ENCODE measurements around the gene ELF1. TPM values are rescaled to one million over a fixed set of nuclear protein-coding genes. Genes with fewer than 3 reads are reported as not detected.

Gene ELF1
- total and polyA plus RNA-seq, 2 donors (not counting 3 experiments of a cell fraction or from before 2014, with no cell fraction given) = 31.8 to 61.2 TPM

DNA sequence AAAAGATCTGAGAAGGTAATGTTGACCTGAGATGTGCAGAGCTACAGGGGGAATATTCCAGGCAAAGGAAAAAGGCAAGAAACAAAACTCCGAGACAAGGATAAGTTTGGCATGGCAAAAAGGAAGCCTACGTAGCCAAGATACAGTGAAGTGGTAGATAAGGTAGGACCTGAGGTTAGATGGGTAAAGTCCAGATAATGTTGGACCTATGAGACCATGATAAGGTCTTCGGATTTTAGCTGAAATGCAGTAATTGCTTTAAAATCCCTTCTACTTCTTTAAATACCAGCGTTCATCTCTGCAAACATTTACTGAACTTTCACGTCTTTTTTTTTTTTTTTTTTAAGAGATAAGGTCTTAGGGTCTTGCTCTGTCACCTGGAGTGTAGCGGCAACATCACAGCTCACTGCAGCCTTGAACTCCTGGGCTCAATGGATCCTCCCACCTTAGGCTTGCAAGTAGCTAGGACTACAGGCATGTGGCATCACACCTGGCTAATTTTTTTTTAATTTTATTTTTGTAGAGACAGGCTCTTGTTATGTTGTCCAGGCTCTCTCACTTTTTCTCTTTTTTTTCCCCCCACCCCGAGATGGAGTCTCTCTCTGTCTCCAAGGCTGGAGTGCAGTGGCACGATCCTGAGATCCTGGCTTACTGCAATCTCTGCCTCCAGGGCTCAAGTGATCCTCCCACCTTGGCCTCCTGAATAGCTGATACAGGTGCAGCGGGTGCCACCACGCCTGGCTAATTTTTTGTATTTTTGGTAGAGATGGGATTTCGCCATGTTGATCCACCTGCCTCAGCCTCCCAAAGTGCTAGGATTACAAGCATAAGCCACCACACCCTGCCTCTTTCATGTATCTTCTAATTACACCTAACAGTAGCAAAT is 38.0 kb upstream of the ELF1 start:
- H3K9ac ChIP-seq (replicated peaks; ENCODE audit: extremely low read depth, insufficient read depth, low read length) = no peak overlapping the region
- H3K4me1 ChIP-seq (ENCODE audit: control insufficient read depth, extremely low read depth, insufficient read depth, low read length) = peaks cover 14% of the 10 kb centered on the region
- H3K4me3 ChIP-seq (replicated peaks in 1 of 3; ENCODE audit: insufficient read depth in 1 of 3, low read depth in 1 of 3, low read length in 3 of 3) = no peak overlapping the region
- H3K27me3 ChIP-seq (ENCODE audit: control insufficient read depth in 2 of 2, insufficient read depth in 2 of 2, low read length in 2 of 2) = no peaks in the 10 kb centered on the region
- H2AFZ ChIP-seq (ENCODE audit: low read depth, low read length) = no peak overlapping the region
- H3K36me3 ChIP-seq (ENCODE audit: control insufficient read depth in 2 of 2, extremely low read depth in 1 of 2, insufficient read depth in 2 of 2, low read length in 2 of 2) = no peaks in the 10 kb centered on the region
- intact Hi-C loops (cut with micrococcal nuclease) (no loop called here), dilution Hi-C loops (cut with MboI; ENCODE audit: extremely low pct_ligation_motif_present, low sequenced_read_pairs) (no loop called here)
- ChIA-PET CTCF (interaction anchor here (1.2 kb wide), 1 partner anchor 84 kb away, joined by 3 read pairs; no protein-coding TSS in a partner anchor), POLR2A (no interaction called here)
- H3K9me3 ChIP-seq (replicated peaks; ENCODE audit: control insufficient read depth, insufficient read depth, low read length) = no peaks in the 10 kb centered on the region
- DNase-seq (ENCODE audit: low read depth, low spot score) = no peak
- no peak overlapping the region for H3K27ac ChIP-seq (ENCODE audit: insufficient read depth, low read depth, low read length)
- H4K20me1 ChIP-seq (replicated peaks; ENCODE audit: control insufficient read depth, extremely low read depth, insufficient read depth, low read length) = no peaks in the 10 kb centered on the region
- H3K9me1 ChIP-seq (replicated peaks; ENCODE audit: control insufficient read depth, extremely low read depth, insufficient read depth, low read length) = no peaks in the 10 kb centered on the region
- TF ChIP-seq GATA2 (IDR thresholded peaks at IDR 0.05; ENCODE audit: insufficient read depth, insufficient read length, low read depth, low read length) = no peak
- TF ChIP-seq JUN (IDR thresholded peaks at IDR 0.05; ENCODE audit: borderline replicate concordance, insufficient read depth, insufficient read length, low read depth) = no peak
- TF ChIP-seq, protein P1, sequence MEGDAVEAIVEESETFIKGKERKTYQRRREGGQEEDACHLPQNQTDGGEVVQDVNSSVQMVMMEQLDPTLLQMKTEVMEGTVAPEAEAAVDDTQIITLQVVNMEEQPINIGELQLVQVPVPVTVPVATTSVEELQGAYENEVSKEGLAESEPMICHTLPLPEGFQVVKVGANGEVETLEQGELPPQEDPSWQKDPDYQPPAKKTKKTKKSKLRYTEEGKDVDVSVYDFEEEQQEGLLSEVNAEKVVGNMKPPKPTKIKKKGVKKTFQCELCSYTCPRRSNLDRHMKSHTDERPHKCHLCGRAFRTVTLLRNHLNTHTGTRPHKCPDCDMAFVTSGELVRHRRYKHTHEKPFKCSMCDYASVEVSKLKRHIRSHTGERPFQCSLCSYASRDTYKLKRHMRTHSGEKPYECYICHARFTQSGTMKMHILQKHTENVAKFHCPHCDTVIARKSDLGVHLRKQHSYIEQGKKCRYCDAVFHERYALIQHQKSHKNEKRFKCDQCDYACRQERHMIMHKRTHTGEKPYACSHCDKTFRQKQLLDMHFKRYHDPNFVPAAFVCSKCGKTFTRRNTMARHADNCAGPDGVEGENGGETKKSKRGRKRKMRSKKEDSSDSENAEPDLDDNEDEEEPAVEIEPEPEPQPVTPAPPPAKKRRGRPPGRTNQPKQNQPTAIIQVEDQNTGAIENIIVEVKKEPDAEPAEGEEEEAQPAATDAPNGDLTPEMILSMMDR (IDR thresholded peaks at IDR 0.05; ENCODE audit: extremely low read depth in 1 of 2, insufficient read depth in 1 of 2, low read depth in 1 of 2, low read length in 2 of 2) = no peak
- TF ChIP-seq EZH2 (IDR thresholded peaks at IDR 0.05; ENCODE audit: borderline replicate concordance, low read depth, low read length, severe bottlenecking) = no peak
- no peak for TF ChIP-seq POLR2A (IDR thresholded peaks at IDR 0.05; ENCODE audit: low read depth, low read length)
- TF ChIP-seq MYC (IDR thresholded peaks at IDR 0.05; ENCODE audit: low read depth, low read length) = no peak
- TF ChIP-seq FOS (IDR thresholded peaks at IDR 0.05; ENCODE audit: borderline replicate concordance, insufficient read depth, low read length) = no peak
- TF ChIP-seq, protein P2, sequence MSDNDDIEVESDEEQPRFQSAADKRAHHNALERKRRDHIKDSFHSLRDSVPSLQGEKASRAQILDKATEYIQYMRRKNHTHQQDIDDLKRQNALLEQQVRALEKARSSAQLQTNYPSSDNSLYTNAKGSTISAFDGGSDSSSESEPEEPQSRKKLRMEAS (IDR thresholded peaks at IDR 0.05; ENCODE audit: insufficient read depth, insufficient read length) = no peak
- no peak for TF ChIP-seq POLR2AphosphoS5 (IDR thresholded peaks at IDR 0.05; ENCODE audit: insufficient read depth, low read depth, low read length)
- no TSS peak for BruUV-seq (replicated peaks)
- no peak overlapping the region for H3K4me2 ChIP-seq (ENCODE audit: insufficient read depth, low read length)
- no peak for FAIRE-seq
- peaks cover 55% of the 10 kb centered on the region for H3K79me2 ChIP-seq (ENCODE audit: control insufficient read depth, insufficient read depth, low read length)
